Tibial nerve (tissue), 4 donors: ENCODE data around the gene SLC38A3.

Experiments used
- CTCF ChIP-seq, 5 experiments: fragments of 200-600 bp in 3 of 5; fragments of 450-650 bp in 2 of 5; sonication (generic) in 3 of 5; IDR thresholded peaks; one replicate each; pipeline ENCODE4 v1.5.1; 2016 to 2019; ENCODE audit warnings: antibody characterized with exemption in 5 of 5, mild to moderate bottlenecking in 3 of 5, moderate library complexity in 2 of 5
- EP300 ChIP-seq, 2 donors: sonication (generic); formaldehyde crosslinking; IDR thresholded peaks; one replicate each; pipeline ENCODE4 v1.6.1; 2017; ENCODE audit warnings: antibody characterized with exemption in 2 of 2, mild to moderate bottlenecking in 1 of 2
- POLR2A ChIP-seq, 2 donors: fragments of 450-650 bp; IDR thresholded peaks; one replicate each; pipeline ENCODE4 v1.6.1; 2017; ENCODE audit warnings: antibody characterized with exemption in 2 of 2, mild to moderate bottlenecking in 2 of 2, moderate library complexity in 2 of 2

DNA sequence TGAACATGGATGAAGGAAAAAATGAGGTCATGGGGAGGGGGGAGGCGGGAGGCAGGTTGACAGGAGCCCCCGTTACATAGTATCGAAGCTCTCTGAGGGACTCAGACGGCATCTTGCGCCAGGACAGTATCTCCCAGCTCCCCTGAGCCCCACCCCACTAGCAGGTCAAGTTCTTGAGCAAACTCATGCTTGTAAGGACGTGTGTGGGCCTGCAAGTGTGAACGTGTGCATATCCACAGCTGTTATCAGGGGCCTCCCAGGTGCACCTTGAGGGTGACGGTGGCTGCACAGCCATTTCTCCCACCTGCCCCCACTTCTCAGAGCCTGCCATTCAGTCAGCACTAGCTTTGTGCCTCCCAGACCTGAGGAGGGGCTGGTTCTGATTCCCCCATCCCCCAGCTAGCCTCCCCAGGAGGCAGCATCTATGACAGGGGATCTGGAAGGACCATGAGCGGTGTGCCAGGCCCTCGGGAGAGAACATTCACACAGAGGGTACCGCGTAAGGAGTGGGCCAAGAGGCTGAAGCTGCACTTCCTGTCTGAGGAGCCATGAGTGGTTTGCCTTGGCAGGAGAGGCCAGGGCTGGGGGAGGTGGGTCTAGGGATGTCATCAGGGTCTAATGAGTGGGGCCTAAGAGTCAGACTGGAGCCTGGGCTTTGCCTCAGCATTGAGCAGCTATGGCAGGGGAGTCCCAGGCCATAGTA is 47.1 kb upstream of the SLC38A3 start:
- no peak for TF ChIP-seq CTCF (IDR thresholded peaks at IDR 0.05)
- TF ChIP-seq POLR2A (IDR thresholded peaks at IDR 0.05), result no peak
- TF ChIP-seq EP300 (IDR thresholded peaks at IDR 0.05), result no peak
